ENCODE results near the gene WDR5. TPM values are rescaled to one million over a fixed set of nuclear protein-coding genes. Genes with fewer than 3 reads are reported as not detected.

WDR5 gene
- polyA plus RNA-seq, 3 donors, result 22.6 to 22.9 (median 22.9) TPM

DNA sequence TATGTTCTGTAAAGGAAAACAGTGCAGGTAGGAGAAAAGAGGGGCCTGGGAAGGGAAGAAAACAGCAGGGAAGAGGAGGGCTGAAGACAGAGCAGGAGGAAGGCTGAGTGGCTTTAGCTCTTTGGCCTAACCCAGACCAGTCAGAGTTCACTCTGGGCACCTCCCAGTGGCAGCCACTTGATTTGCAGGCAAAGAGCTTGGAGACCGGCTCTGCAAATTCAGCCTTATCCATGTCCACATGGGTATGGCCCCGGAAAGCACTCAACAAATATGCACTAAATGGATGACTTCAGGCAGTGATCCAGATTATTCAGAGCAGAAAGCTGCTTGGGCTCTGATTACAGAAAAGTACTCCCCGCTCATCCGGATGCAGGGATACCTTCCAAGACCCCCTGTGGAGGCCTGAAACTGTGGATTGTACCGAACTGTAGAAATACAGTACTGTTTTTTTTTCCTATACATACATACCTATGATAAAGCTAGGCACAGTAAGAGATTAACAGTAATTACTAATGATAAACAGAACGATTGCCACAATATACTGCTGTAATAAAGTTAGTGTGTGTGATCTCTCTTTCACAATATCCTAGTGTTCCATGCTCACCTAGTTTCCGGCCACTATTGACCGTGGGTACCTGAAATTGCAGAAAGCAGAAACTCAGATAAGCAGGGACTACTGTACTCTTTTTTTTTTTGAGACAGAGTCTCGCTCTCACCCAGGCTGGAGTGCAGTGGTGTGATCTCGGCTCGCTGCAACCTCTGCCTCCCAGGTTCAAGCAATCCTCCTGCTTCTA, 33.1 kb downstream of the WDR5 start:
- H3K27ac ChIP-seq (ENCODE audit: low read depth, low read length), result no peak overlapping the region
- WGBS, 3 donors, result 70 to 87% (median 85%) methylated on average over 11 of the region's 11 CpGs

DNA sequence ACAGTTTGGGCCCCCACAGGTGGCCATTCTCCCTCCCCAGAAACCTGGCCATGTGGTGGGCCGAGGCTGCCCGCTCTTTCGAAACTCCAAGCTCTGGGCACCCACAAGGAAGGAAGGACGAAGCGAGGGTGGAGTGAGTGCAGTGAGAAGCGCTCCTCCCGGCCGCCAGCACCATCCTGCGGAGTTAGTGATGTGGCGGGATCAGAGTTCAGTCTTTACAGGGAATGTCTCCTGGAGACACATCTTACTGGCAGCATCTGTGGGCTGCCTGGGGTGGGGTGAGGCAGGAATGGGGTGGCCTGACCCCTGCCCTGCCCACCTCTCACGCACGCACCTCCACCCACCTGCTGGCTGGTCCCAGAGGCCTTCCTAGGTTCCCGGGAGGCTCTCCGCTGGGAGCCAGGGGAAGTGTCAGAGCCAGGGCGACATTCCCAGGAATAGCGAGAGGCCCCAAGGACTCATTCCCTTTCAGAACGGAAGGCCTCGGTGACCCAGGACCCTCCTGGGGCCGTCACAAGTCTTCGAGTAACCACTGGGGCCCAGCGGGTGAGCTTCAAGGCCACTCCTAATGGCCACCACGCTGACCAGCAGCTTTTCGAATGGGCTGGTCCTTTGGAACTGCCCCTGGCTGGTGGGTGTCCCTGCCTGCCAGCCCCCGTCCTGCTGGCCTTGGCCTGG, 34.0 kb downstream of the WDR5 start:
- WGBS, 3 donors, result 59 to 71% (median 67%) methylated on average over 23 to 24 of the region's 24 CpGs
- H3K27ac ChIP-seq (ENCODE audit: low read depth, low read length), result no peak overlapping the region

DNA sequence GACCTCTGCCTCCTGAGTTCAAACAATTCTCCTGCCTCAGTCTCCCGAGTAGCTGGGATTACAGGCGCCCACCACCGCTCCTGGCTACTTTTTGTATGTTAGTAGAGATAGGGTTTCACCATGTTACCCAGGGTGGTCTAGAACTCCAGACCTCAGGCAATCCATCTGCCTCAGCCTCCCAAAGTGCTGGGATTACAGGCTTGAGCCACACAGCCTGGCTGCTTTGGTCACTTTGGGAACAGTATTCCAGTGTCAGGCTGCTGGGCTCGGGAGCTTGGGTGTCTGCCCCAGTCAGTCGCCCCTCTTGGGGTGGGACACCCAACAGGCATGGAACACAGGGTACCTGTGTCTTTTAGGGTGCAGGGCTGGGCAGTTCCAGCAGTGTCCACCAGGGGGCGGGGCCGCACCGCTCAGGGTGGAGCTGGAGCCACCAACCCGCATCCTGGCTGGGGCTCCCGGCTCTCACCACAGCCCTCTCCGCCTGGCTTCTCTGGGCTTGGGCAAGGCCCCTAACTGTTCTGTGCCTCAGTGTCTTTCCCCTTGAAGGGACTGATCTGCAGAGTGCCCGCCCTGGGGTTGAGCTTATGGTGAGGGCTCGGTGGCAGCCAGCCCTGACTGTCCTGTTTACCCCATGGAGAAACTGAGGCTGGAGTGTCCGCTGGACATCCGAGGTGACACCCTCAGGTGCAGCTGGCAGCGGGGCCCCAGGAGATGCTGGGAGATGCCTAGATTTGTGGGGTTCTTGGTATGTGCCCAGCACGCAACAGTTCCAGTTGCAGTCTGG, 34.8 kb downstream of the WDR5 start:
- WGBS, 3 donors, result 27 to 28% (median 28%) methylated on average over 17 of the region's 17 CpGs
- H3K27ac ChIP-seq (ENCODE audit: low read depth, low read length), result no peak overlapping the region

GRCh38 chr9:134171316-134172197, 35.7 kb downstream of the WDR5 start:
- H3K27ac ChIP-seq (ENCODE audit: low read depth, low read length), result no peak overlapping the region
- 51 to 63% (median 53%) methylated on average over 22 to 23 of the region's 23 CpGs for WGBS, 3 donors

- no peak overlapping the region for H3K27ac ChIP-seq (ENCODE audit: low read depth, low read length)
- WGBS, 3 donors, result 59 to 79% (median 74%) methylated on average over 29 to 31 of the region's 31 CpGs
These were observed 36.6 kb downstream of the WDR5 start for GRCh38 chr9:134172198-134173126.

DNA sequence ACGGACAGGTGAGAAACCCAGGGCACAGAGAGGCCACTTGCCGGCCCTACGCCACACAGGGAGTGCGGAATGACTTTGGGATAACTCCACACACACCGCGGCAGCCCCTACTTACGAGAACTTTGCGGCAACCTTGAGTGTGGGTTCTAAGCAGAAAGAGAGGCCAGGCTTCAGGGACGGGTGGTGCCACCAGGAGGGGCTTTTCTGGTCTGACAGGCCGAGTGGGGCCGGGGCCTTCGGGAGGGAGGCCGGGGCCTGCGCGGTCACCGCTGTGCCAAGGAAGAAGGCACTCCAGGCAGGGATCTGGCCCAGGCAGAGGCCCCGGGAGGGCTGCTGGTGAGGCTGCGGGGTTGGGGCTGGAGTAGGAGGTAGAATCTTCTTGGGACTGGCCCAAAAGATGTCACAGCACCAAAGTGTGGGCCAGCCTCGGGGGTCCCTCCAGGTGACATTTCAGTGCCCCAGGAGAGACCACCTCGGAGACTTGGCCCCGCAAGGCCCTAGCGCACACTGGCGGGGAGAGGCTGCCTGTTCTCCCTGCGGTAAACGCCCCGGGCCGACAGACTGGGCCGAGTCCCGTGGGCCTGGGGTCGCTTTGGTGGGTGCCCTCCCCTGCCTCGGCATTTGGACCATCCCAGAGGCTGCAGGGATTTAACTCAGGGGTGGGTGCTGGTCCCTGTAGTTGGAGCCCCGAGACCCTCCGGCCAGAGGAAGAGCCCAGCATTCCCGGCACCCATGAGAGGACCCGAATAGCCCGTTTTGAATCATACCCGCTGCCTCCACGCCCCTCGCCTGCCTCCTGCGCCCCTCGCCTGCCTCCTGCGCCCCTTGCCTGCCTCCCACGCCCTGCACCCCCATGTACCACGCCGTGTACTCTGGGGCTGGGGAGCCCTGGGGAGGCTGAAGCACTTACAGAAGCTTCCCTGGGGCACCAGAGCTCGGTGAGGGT, 37.5 kb downstream of the WDR5 start:
- H3K27ac ChIP-seq (ENCODE audit: low read depth, low read length), result no peak overlapping the region
- WGBS, 3 donors, result 86 to 90% (median 90%) methylated on average over 41 to 46 of the region's 46 CpGs

DNA sequence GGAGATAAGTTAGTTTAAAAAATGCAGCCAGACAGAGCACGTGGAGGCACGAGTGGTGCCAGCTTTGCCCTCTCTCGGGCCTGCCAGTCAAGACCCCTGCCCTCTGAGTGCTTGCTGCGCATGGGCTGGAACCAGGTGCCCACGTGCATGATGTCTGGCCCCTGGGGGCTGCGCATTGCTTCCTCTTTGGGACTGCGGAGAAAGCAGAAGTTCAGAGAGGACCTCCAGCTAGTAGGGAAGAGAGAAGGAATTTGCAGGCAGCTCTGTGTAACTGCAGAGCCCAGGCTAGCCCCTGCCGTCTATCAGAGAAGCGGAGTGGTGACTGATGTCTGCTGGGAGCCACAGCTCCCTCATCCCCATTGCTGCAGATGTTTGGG, 38.2 kb downstream of the WDR5 start:
- H3K27ac ChIP-seq (ENCODE audit: low read depth, low read length), result no peak overlapping the region
- 42 to 66% (median 52%) methylated on average over 9 of the region's 9 CpGs for WGBS, 3 donors

DNA sequence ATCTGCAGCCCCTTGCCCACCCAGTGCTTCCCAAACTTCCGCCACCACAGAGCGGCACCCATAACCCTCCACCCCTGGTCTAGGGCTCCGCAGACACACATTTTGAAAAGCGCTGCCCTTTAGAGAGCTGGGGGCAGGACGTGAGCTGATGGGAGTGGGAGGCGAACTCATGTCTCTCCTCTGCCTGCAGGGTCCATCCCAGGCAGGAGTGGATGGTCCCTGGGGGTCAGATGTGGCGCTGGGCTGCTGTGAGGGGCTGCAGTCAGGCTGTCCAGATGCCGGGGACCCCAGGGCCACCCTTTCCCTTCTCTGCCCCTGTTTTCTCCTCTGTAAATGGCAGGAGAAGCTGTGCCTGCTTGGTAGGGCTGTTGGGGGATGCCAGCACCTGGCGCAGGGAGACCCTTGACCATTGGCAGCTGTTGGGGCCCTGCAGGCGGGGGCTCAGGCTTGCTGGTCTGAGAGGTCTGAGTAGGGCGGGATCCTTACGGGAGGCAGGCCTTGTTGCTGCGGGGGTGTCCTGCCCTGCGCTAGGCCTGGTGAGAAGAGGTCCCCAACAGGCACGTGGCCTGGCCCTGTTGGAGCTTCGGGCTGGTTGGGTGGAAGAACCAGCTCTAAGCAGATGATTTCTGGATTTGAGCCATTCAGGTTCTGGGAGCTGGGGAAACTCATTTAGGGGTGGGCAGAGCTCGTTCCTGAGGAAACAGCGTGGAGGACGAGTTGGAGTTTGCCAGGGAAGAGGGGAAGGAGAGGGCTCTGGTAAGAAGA, 38.8 kb downstream of the WDR5 start:
- WGBS, 3 donors, result 70 to 80% (median 79%) methylated on average over 18 to 19 of the region's 19 CpGs
- H3K27ac ChIP-seq (ENCODE audit: low read depth, low read length), result no peak overlapping the region

- 43 to 66% (median 57%) methylated on average over 16 to 20 of the region's 20 CpGs for WGBS, 3 donors
- H3K27ac ChIP-seq (ENCODE audit: low read depth, low read length), result no peak overlapping the region
These were observed 39.5 kb downstream of the WDR5 start for GRCh38 chr9:134175291-134175807.

- WGBS, 3 donors, result 41 to 63% (median 47%) methylated on average over 34 to 35 of the region's 35 CpGs
- no peak overlapping the region for H3K27ac ChIP-seq (ENCODE audit: low read depth, low read length)
These were observed 40.1 kb downstream of the WDR5 start for GRCh38 chr9:134175808-134176598.

DNA sequence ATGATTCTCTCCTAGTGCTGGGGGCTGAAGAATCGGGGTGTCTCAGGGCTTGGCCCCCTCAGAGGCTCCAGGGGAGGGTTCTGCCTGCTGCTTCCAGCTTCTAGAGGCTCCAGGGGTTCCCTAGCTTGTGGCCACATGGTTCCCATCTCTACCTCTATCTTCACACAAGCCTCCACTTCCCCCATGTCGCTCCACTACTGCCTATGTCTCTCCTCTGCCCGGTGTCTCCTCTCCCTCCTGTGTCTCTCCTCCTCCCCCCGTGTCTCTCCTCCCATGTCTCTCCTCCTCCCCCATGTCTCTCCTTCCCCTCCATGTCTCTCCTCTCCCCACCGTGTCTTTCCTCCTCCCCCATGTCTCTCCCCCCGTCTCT, 40.7 kb downstream of the WDR5 start:
- WGBS, 3 donors, result 48 to 54% (median 49%) methylated on average over 6 of the region's 6 CpGs
- no peak overlapping the region for H3K27ac ChIP-seq (ENCODE audit: low read depth, low read length)

- WGBS, 3 donors, result 44 to 50% (median 46%) methylated on average over 7 to 15 of the region's 17 CpGs
- no peak overlapping the region for H3K27ac ChIP-seq (ENCODE audit: low read depth, low read length)
These were observed 41.3 kb downstream of the WDR5 start for GRCh38 chr9:134177186-134177585.

DNA sequence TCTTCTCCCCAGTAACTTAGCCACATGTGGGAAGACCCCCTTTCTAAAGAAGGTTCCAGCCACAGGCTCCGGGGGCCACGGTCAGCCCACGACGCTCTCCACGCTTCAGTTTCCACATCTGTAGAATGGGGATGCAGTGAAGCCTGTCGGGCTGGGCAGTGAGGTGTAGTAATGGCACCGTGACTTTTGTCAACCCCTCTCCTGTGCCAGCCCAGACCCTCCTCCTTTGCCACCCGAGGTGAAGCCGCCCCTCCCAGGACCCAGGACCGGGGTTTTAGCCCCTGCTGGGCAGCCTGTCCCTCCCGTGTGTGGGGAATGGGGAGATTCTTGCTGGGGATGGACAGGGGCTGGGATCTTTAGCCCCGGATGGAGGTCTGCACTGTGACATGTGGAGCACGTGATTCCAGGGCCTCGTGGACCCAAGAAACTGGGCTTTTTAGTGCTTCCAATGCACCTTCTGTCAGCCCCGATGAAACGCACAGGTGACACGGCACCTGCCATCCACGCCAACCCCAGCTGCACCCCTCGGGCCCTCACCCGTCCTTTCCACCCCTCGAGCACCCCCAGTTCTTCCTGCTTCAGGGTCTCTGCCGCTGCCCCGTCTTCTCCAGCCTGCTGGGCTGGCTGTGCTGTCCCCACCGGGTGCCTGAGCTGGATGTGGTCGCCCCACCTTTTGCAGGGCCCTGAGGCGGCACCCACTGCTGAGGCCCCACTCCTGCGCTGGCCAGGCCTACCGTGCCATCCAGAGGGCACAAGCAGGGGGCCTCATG, 41.9 kb downstream of the WDR5 start:
- H3K27ac ChIP-seq (ENCODE audit: low read depth, low read length), result no peak overlapping the region
- 72 to 90% (median 89%) methylated on average over 28 of the region's 28 CpGs for WGBS, 3 donors

GRCh38 chr9:134178394-134178767, 42.5 kb downstream of the WDR5 start:
- H3K27ac ChIP-seq (ENCODE audit: low read depth, low read length), result no peak overlapping the region
- 65 to 83% (median 71%) methylated on average over 9 of the region's 9 CpGs for WGBS, 3 donors
